KOPT-K1 (cell line): ENCODE results near the gene SLC36A4.
"Not testable (repeated sequence)": the region's sequence is repeated elsewhere in the genome, so short reads cannot be mapped to it uniquely, and the experiment has no call there.

Experiments
- H3K27ac ChIP-seq: fragments of 200-600 bp; sonication (generic); 2 replicates; pipeline ENCODE4 v1.5.1; 2016; ENCODE audit warnings: antibody characterized with exemption, mild to moderate bottlenecking, low read depth, low read length; ENCODE audit not compliant: poor library complexity, severe bottlenecking
- H3K36me3 ChIP-seq: fragments of 200-600 bp; sonication (generic); 2 replicates; pipeline ENCODE4 v1.5.1; 2017; ENCODE audit warnings: antibody characterized with exemption, mild to moderate bottlenecking, low read length, moderate library complexity; ENCODE audit not compliant: insufficient read depth
- H3K9me3 ChIP-seq: fragments of 200-600 bp; sonication (generic); 2 replicates; pipeline ENCODE4 v1.5.1; 2017; ENCODE audit warnings: antibody characterized with exemption, low read length, mild to moderate bottlenecking; ENCODE audit not compliant: insufficient read depth, poor library complexity, severe bottlenecking

Gene SLC36A4

GRCh38 chr11:93209466-93209865, 11.7 kb upstream of the SLC36A4 start:
- Histone ChIP-seq H3K9me3 (no peaks in the 10 kb centered on the region), H3K36me3 (no peaks in the 10 kb centered on the region), H3K27ac (no peak overlapping the region)

DNA sequence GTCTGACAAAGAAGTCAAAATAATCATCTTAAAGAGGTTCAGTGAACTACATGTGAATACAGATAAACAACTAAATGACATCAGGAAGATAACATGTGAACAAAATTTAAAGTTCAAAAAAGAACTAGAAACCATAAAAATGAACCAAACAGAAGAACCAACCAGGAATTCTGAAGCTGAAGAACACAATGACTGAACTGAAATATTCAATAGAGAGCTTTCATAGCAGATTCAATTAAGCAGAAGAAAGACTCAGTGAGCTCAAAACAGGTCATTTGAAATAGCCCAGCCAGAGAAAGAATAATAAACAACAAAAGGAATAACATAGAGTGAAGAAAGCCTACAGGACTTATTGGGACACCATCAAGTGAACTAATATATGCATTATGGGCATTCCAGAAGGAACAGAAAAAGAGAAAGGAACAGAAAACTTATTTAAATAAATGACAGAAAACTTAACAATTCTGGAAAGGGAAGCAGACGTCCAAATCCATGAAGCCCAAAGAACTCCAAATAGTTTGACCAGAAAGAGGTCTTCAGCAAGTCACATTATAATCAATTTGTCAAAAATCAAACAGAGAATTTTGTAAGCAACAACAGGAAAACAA, 11.0 kb upstream of the SLC36A4 start:
- Histone ChIP-seq H3K9me3 (no peaks in the 10 kb centered on the region), H3K27ac (no peak overlapping the region), H3K36me3 (no peaks in the 10 kb centered on the region)

- Histone ChIP-seq H3K9me3 (no peaks in the 10 kb centered on the region), H3K27ac (no peak overlapping the region)
Observed at GRCh38 chr11:93199616-93200015, 1.8 kb upstream of the SLC36A4 start.

DNA sequence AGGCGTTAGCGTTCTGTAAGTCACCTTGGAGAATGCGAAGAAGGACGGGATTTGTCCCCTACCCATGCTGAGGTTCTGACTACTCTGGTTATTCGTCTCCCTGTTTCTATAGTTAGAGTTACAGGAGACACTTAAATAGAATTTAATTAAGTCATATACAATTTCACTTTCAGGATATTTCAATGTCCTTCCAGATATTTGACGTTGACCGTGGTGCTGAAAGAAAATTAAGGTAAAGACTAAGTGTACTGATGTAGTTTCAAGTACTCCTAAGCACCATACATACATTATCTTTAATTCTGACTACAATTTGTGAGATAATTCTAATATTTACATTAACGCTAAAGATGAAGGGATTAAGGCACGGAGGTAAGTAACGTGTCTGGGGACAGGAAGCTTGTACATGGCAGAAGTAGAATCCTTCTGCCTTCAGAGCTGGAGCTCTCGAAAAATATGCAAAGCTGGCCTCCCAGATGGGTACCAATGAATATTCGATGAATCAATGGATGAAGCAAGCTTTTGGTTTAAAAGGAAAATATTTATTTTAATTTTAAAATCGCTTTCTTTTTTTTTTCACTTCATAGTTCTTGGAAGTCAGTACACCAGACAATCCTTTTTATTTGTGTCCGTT, 539 bp upstream of the SLC36A4 start:
- peak overlapping the region; percentile 70 for H3K27ac ChIP-seq
- no peaks in the 10 kb centered on the region for H3K36me3 ChIP-seq
- no peaks in the 10 kb centered on the region for H3K9me3 ChIP-seq

More at GRCh38 chr11:93199616-93200015, 1.8 kb upstream of the SLC36A4 start:
- no peaks in the 10 kb centered on the region for H3K36me3 ChIP-seq

GRCh38 chr11:93196816-93197379, 893 bp downstream of the SLC36A4 start:
- Histone ChIP-seq H3K27ac (peak overlapping the region; percentile 70), H3K9me3 (no peaks in the 10 kb centered on the region)

GRCh38 chr11:93194673-93195291, 3.0 kb downstream of the SLC36A4 start:
- Histone ChIP-seq H3K27ac (no peak overlapping the region), H3K36me3 (no peaks in the 10 kb centered on the region), H3K9me3 (no peaks in the 10 kb centered on the region)

More at GRCh38 chr11:93196816-93197379, 893 bp downstream of the SLC36A4 start:
- no peaks in the 10 kb centered on the region for H3K36me3 ChIP-seq

GRCh38 chr11:93193731-93194130, 4.1 kb downstream of the SLC36A4 start:
- no peaks in the 10 kb centered on the region for H3K9me3 ChIP-seq
- H3K36me3 ChIP-seq: no peaks in the 10 kb centered on the region
- H3K27ac ChIP-seq: no peak overlapping the region

DNA sequence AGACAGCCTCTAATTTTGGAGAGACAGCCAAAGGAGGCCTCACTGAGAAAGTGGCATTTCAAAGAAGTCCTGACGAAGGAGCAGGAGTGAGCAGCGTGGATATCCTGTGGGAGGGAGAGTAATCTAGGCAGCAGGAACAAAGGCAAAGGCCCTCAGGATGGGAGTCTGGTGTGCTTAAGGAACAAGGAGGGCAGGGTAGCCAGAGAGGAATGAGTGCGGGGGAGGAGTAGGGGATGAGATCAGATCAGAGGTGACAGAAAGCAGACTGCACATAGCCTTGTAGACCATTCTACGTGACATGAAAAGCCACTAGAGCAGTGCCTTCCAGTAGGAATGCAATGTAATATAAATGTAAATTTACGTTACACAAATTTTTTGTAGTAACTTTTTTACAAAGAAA, 5.6 kb downstream of the SLC36A4 start:
- Histone ChIP-seq H3K9me3 (peaks cover 7% of the 10 kb centered on the region), H3K36me3 (no peaks in the 10 kb centered on the region), H3K27ac (no peak overlapping the region)

DNA sequence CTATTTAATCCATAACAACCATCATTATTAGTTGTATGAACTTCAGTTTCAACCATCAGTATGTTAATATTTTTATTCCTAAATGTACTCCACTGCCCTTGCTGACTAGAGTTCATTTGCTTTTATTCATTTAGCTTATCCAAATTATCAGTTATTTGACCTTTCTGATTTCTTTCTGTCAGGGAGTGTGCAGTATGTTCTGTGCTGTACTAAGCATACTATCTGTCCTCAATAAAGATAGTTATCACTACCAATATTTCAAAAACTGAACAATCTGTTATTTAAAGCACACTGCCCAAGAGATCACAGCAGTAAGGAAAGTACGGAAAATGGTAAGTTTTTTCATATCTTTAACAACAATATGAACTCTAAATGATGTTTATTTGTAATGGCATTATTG, 8.3 kb downstream of the SLC36A4 start:
- no peaks in the 10 kb centered on the region for H3K36me3 ChIP-seq
- no peak overlapping the region for H3K27ac ChIP-seq
- peaks cover 10% of the 10 kb centered on the region for H3K9me3 ChIP-seq

- H3K27ac ChIP-seq: no peak overlapping the region
- H3K9me3 ChIP-seq: peaks cover 10% of the 10 kb centered on the region
- no peaks in the 10 kb centered on the region for H3K36me3 ChIP-seq
Observed at GRCh38 chr11:93188726-93189125, 9.1 kb downstream of the SLC36A4 start.

GRCh38 chr11:93187290-93187689, 10.5 kb downstream of the SLC36A4 start:
- Histone ChIP-seq H3K27ac (no peak overlapping the region), H3K9me3 (peaks cover 10% of the 10 kb centered on the region), H3K36me3 (no peaks in the 10 kb centered on the region)

GRCh38 chr11:93177891-93178290, 19.9 kb downstream of the SLC36A4 start:
- not testable (repeated sequence) for H3K27ac ChIP-seq
- Histone ChIP-seq H3K9me3 (peaks cover 26% of the 10 kb centered on the region), H3K36me3 (peaks cover 35% of the 10 kb centered on the region)

- peaks cover 2% of the 10 kb centered on the region; the same call in 1 of the 2 replicates for H3K36me3 ChIP-seq
Observed at GRCh38 chr11:93169950-93170561, 27.7 kb downstream of the SLC36A4 start.

GRCh38 chr11:93169143-93169542, 28.6 kb downstream of the SLC36A4 start:
- H3K9me3 ChIP-seq: no peaks in the 10 kb centered on the region
- H3K27ac ChIP-seq: no peak overlapping the region
- H3K36me3 ChIP-seq: peaks cover 10% of the 10 kb centered on the region

More at GRCh38 chr11:93169950-93170561, 27.7 kb downstream of the SLC36A4 start:
- Histone ChIP-seq H3K27ac (no peak overlapping the region), H3K9me3 (no peaks in the 10 kb centered on the region)

- peaks cover 23% of the 10 kb centered on the region for H3K36me3 ChIP-seq
- H3K27ac ChIP-seq: no peak overlapping the region
Observed at GRCh38 chr11:93166862-93167261, 30.9 kb downstream of the SLC36A4 start.

More at GRCh38 chr11:93166862-93167261, 30.9 kb downstream of the SLC36A4 start:
- H3K9me3 ChIP-seq: no peaks in the 10 kb centered on the region
